IPS-18c (cell line): Measurements from ENCODE around the gene NMU.
"Not testable (repeated sequence)": the region's sequence is repeated elsewhere in the genome, so short reads cannot be mapped to it uniquely, and the experiment has no call there.

Source experiments
- H3K4me3 ChIP-seq: 2 replicates; pipeline ENCODE4 v1.7.0; 2013; ENCODE audit warnings: low read depth, mild to moderate bottlenecking, low read length, moderate library complexity; ENCODE audit not compliant: insufficient read depth
- H3K9me3 ChIP-seq: one replicate; pipeline ENCODE4 v1.6.1; 2013; ENCODE audit warnings: mild to moderate bottlenecking, low read length, moderate library complexity; ENCODE audit not compliant: control insufficient read depth, insufficient read depth

NMU gene

GRCh38 chr4:55635741-55636655 is at the start of gene NMU:
Gene NMU (minus strand): TSS chr4:55636298. CDS start chr4:55636192, 106 bp downstream.
- Histone ChIP-seq H3K9me3 (no peaks in the 10 kb centered on the region), H3K4me3 (peak within 1 kb of the TSS; percentile 49)

GRCh38 chr4:55684276-55684675 is 48.2 kb upstream of the NMU start:
- Histone ChIP-seq H3K4me3 (no peak overlapping the region), H3K9me3 (no peaks in the 10 kb centered on the region)

- H3K4me3 ChIP-seq, H3K9me3 ChIP-seq: not testable (repeated sequence)
Measured at GRCh38 chr4:55682797-55683196, 46.7 kb upstream of the NMU start.

- Histone ChIP-seq H3K4me3 (no peak overlapping the region), H3K9me3 (no peaks in the 10 kb centered on the region)
Measured at GRCh38 chr4:55682295-55682694, 46.2 kb upstream of the NMU start.

- Histone ChIP-seq H3K9me3 (no peaks in the 10 kb centered on the region), H3K4me3 (no peak overlapping the region)
Measured at GRCh38 chr4:55681430-55681829, 45.3 kb upstream of the NMU start.

- Histone ChIP-seq H3K9me3 (no peaks in the 10 kb centered on the region), H3K4me3 (no peak overlapping the region)
Measured at GRCh38 chr4:55675196-55675793, 39.2 kb upstream of the NMU start.

GRCh38 chr4:55673424-55673823 is 37.3 kb upstream of the NMU start:
- H3K4me3 ChIP-seq, result no peak overlapping the region
- no peaks in the 10 kb centered on the region for H3K9me3 ChIP-seq

- Histone ChIP-seq H3K9me3 (no peaks in the 10 kb centered on the region), H3K4me3 (no peak overlapping the region)
Measured at GRCh38 chr4:55671667-55672066, 35.6 kb upstream of the NMU start.

GRCh38 chr4:55670695-55671094 is 34.6 kb upstream of the NMU start:
- Histone ChIP-seq H3K4me3 (no peak overlapping the region), H3K9me3 (no peaks in the 10 kb centered on the region)

GRCh38 chr4:55668449-55668848 is 32.4 kb upstream of the NMU start:
- no peaks in the 10 kb centered on the region for H3K9me3 ChIP-seq

GRCh38 chr4:55666535-55666934 is 30.4 kb upstream of the NMU start:
- H3K9me3 ChIP-seq, result peaks cover 3% of the 10 kb centered on the region
- no peak overlapping the region for H3K4me3 ChIP-seq

More at GRCh38 chr4:55668449-55668848, 32.4 kb upstream of the NMU start:
- no peak overlapping the region for H3K4me3 ChIP-seq

GRCh38 chr4:55663145-55663544 is 27.0 kb upstream of the NMU start:
- Histone ChIP-seq H3K4me3 (no peak overlapping the region), H3K9me3 (peaks cover 3% of the 10 kb centered on the region)

GRCh38 chr4:55661398-55662056 is 25.4 kb upstream of the NMU start:
- Histone ChIP-seq H3K4me3 (no peak overlapping the region), H3K9me3 (peaks cover 3% of the 10 kb centered on the region)

- H3K4me3 ChIP-seq, result no peak overlapping the region
Measured at GRCh38 chr4:55658657-55659056, 22.6 kb upstream of the NMU start.

GRCh38 chr4:55654131-55654530 is 18.0 kb upstream of the NMU start:
- Histone ChIP-seq H3K9me3 (no peaks in the 10 kb centered on the region), H3K4me3 (no peak overlapping the region)

More at GRCh38 chr4:55658657-55659056, 22.6 kb upstream of the NMU start:
- H3K9me3 ChIP-seq, result peaks cover 3% of the 10 kb centered on the region

GRCh38 chr4:55650483-55650882 is 14.4 kb upstream of the NMU start:
- Histone ChIP-seq H3K4me3 (no peak overlapping the region), H3K9me3 (no peaks in the 10 kb centered on the region)

GRCh38 chr4:55637272-55637820 is 1.2 kb upstream of the NMU start:
- Histone ChIP-seq H3K4me3 (no peak overlapping the region), H3K9me3 (no peaks in the 10 kb centered on the region)

- no peaks in the 10 kb centered on the region for H3K9me3 ChIP-seq
- peak overlapping the region; percentile 49 for H3K4me3 ChIP-seq
Measured at GRCh38 chr4:55636656-55636999, 530 bp upstream of the NMU start.
